ENCODE measurements around the gene INPP5D.

Gene INPP5D

GRCh38 chr2:233075141-233075965 lies 15.2 kb downstream of the INPP5D start:
- no peak for DNase-seq (ENCODE audit: low read depth in 2 of 2)

- DNase-seq (ENCODE audit: low read depth in 2 of 2): no peak
These were observed 15.8 kb downstream of the INPP5D start for GRCh38 chr2:233075966-233076339.

- DNase-seq (ENCODE audit: low read depth in 2 of 2): no peak
These were observed 16.6 kb downstream of the INPP5D start for GRCh38 chr2:233076749-233077148.

GRCh38 chr2:233079473-233079877 lies 19.3 kb downstream of the INPP5D start:
- DNase-seq (ENCODE audit: low read depth in 2 of 2): no peak

- DNase-seq (ENCODE audit: low read depth in 2 of 2): no peak
These were observed 20.1 kb downstream of the INPP5D start for GRCh38 chr2:233079953-233080835.

- DNase-seq (ENCODE audit: low read depth in 2 of 2): no peak
These were observed 20.7 kb downstream of the INPP5D start for GRCh38 chr2:233080836-233081229.

- DNase-seq (ENCODE audit: low read depth in 2 of 2): no peak
These were observed 21.1 kb downstream of the INPP5D start for GRCh38 chr2:233081232-233081730.

- DNase-seq (ENCODE audit: low read depth in 2 of 2): no peak
These were observed 21.6 kb downstream of the INPP5D start for GRCh38 chr2:233081731-233082221.

- no peak for DNase-seq (ENCODE audit: low read depth in 2 of 2)
These were observed 22.2 kb downstream of the INPP5D start for GRCh38 chr2:233082222-233082930.

- no peak for DNase-seq (ENCODE audit: low read depth in 2 of 2)
These were observed 23.0 kb downstream of the INPP5D start for GRCh38 chr2:233082931-233083755.

- no peak for DNase-seq (ENCODE audit: low read depth in 2 of 2)
These were observed 23.6 kb downstream of the INPP5D start for GRCh38 chr2:233083782-233084181.

GRCh38 chr2:233084488-233084887 lies 24.3 kb downstream of the INPP5D start:
- no peak for DNase-seq (ENCODE audit: low read depth in 2 of 2)

- DNase-seq (ENCODE audit: low read depth in 2 of 2): no peak
These were observed 25.1 kb downstream of the INPP5D start for GRCh38 chr2:233085037-233085838.

GRCh38 chr2:233085839-233086150 lies 25.7 kb downstream of the INPP5D start:
- no peak for DNase-seq (ENCODE audit: low read depth in 2 of 2)

GRCh38 chr2:233087713-233088112 lies 27.6 kb downstream of the INPP5D start:
- DNase-seq (ENCODE audit: low read depth in 2 of 2): no peak

- DNase-seq (ENCODE audit: low read depth in 2 of 2): no peak
These were observed 28.8 kb downstream of the INPP5D start for GRCh38 chr2:233088972-233089345.

- DNase-seq (ENCODE audit: low read depth in 2 of 2): no peak
These were observed 29.7 kb downstream of the INPP5D start for GRCh38 chr2:233089851-233090250.

GRCh38 chr2:233090879-233091278 lies 30.7 kb downstream of the INPP5D start:
- no peak for DNase-seq (ENCODE audit: low read depth in 2 of 2)

GRCh38 chr2:233091595-233092375 lies 31.6 kb downstream of the INPP5D start:
- no peak for DNase-seq (ENCODE audit: low read depth in 2 of 2)
